Smooth muscle cell (in vitro differentiated cells): Measurements from ENCODE around the gene WIPF1. TPM values are rescaled to one million over a fixed set of nuclear protein-coding genes. Genes with fewer than 3 reads are reported as not detected.

ENCODE experiments used
- DNase-seq: peaks from one replicate; lab custom pipeline; 2025; ENCODE audit not compliant: unreplicated experiment; lab: John Stamatoyannopoulos, UW
- H2AFZ ChIP-seq: fragments of 200-600 bp; sonication (generic); 2 replicates; pipeline ENCODE4 v1.6.0; 2016; ENCODE audit warnings: antibody characterized with exemption, low read depth, mild to moderate bottlenecking
- H3F3A ChIP-seq: fragments of 200-600 bp; sonication (generic); 2 replicates; pipeline ENCODE4 v1.6.0; 2017; ENCODE audit warnings: antibody characterized with exemption, low read depth
- H3K27ac ChIP-seq: fragments of 200-600 bp; sonication (generic); 2 replicates; pipeline ENCODE4 v1.5.1; 2016; ENCODE audit warnings: low read depth, mild to moderate bottlenecking
- H3K27me3 ChIP-seq: fragments of 200-600 bp; sonication (generic); 2 replicates; pipeline ENCODE4 v1.6.1; 2016; ENCODE audit warnings: low read depth, mild to moderate bottlenecking
- H3K36me3 ChIP-seq: fragments of 200-600 bp; sonication (generic); 2 replicates; pipeline ENCODE4 v1.5.1; 2016; ENCODE audit warnings: low read depth
- H3K4me1 ChIP-seq: fragments of 200-600 bp; sonication (generic); 2 replicates; pipeline ENCODE4 v1.5.1; 2016; ENCODE audit warnings: low read depth
- H3K4me2 ChIP-seq: fragments of 200-600 bp; sonication (generic); 2 replicates; pipeline ENCODE4 v1.6.0; 2016; ENCODE audit warnings: mild to moderate bottlenecking
- H3K4me3 ChIP-seq: fragments of 200-600 bp; sonication (generic); 2 replicates; pipeline ENCODE4 v1.5.1; 2016; ENCODE audit warnings: mild to moderate bottlenecking
- H3K79me2 ChIP-seq: fragments of 200-600 bp; sonication (generic); 2 replicates; pipeline ENCODE4 v1.6.0; 2016; ENCODE audit warnings: low read depth, mild to moderate bottlenecking
- H3K9ac ChIP-seq: fragments of 200-600 bp; sonication (generic); 2 replicates; pipeline ENCODE4 v1.6.0; 2016; ENCODE audit warnings: low read depth
- H3K9me3 ChIP-seq: fragments of 200-600 bp; sonication (generic); replicated peaks from 2 replicates; pipeline ENCODE4 v1.5.1; 2016; ENCODE audit warnings: low read depth
- H4K20me1 ChIP-seq: fragments of 200-600 bp; sonication (generic); 2 replicates; pipeline ENCODE4 v1.6.0; 2016; ENCODE audit warnings: low read depth
- WGBS: methylation state at CpG from one replicate; pipeline ENCODE4 v1.1.7; 2016; ENCODE audit warnings: low lambda C conversion rate; 5-methylcytosine and 5-hydroxymethylcytosine counted together
- polyA plus RNA-seq: library from polyadenylated mRNA; unstranded; fragments of >200 nt; fragmentation: Nextera tagmentation; extraction: Ambion mirVana; gene quantifications from 2 replicates; pipeline ENCODE4 v1.2.1, GENCODE V29; 2016
- small RNA-seq: library from RNA; depleted of rRNA; stranded (forward); fragments of <200 nt; gene quantifications from one replicate; pipeline ENCODE3, GENCODE V24; 2014
- total RNA-seq: library from RNA; depleted of rRNA; stranded (reverse); fragments of >200 nt; gene quantifications from 2 replicates; pipeline ENCODE4 v1.2.3, GENCODE V29; 2014
- TF ChIP-seq, protein P1 (sequence below): fragments of 200-600 bp; sonication (generic); IDR thresholded peaks from 2 replicates; pipeline ENCODE4 v1.5.1; 2017; ENCODE audit warnings: borderline replicate concordance, mild to moderate bottlenecking, antibody characterized with exemption; ENCODE audit not compliant: insufficient read depth, poor library complexity, severe bottlenecking

The WIPF1 gene
- total and polyA plus RNA-seq, 2 experiments from 2014 or later: 27.3 to 35.5 TPM

DNA sequence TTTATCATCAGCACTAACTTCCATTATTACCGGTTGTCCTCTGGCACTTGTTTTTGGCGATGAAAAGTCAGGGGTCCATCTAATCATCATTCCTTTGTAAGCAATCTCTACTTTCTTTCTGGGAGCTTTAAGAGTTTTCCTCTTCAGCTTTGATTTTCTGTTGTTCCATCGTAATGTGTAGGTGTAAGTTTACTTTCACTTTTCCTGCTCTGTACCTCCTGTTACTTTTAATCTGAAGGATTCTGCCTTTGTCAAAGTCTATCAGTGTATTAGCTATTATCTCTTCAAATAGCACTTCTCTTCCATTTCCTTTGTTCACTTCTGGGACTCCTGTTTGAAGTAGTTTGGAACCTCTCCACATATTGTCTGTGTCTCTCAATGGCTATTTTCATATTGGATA, 85.3 kb downstream of the WIPF1 start:
- Histone ChIP-seq H4K20me1 (no peaks in the 10 kb centered on the region), H3K27me3 (no peaks in the 10 kb centered on the region), H3K9me3 (peaks cover 3% of the 10 kb centered on the region), H3K79me2 (no peaks in the 10 kb centered on the region), H3K36me3 (no peaks in the 10 kb centered on the region), H3K27ac (no peak overlapping the region), H2AFZ (no peak overlapping the region), H3F3A (no peaks in the 10 kb centered on the region), H3K4me3 (no peak overlapping the region), H3K9ac (no peak overlapping the region), H3K4me1 (no peaks in the 10 kb centered on the region), H3K4me2 (no peak overlapping the region)
- 96% methylated on average over 3 of the region's 3 CpGs for WGBS
- TF ChIP-seq, protein P1, sequence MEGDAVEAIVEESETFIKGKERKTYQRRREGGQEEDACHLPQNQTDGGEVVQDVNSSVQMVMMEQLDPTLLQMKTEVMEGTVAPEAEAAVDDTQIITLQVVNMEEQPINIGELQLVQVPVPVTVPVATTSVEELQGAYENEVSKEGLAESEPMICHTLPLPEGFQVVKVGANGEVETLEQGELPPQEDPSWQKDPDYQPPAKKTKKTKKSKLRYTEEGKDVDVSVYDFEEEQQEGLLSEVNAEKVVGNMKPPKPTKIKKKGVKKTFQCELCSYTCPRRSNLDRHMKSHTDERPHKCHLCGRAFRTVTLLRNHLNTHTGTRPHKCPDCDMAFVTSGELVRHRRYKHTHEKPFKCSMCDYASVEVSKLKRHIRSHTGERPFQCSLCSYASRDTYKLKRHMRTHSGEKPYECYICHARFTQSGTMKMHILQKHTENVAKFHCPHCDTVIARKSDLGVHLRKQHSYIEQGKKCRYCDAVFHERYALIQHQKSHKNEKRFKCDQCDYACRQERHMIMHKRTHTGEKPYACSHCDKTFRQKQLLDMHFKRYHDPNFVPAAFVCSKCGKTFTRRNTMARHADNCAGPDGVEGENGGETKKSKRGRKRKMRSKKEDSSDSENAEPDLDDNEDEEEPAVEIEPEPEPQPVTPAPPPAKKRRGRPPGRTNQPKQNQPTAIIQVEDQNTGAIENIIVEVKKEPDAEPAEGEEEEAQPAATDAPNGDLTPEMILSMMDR: no peak
- no peak for DNase-seq

DNA sequence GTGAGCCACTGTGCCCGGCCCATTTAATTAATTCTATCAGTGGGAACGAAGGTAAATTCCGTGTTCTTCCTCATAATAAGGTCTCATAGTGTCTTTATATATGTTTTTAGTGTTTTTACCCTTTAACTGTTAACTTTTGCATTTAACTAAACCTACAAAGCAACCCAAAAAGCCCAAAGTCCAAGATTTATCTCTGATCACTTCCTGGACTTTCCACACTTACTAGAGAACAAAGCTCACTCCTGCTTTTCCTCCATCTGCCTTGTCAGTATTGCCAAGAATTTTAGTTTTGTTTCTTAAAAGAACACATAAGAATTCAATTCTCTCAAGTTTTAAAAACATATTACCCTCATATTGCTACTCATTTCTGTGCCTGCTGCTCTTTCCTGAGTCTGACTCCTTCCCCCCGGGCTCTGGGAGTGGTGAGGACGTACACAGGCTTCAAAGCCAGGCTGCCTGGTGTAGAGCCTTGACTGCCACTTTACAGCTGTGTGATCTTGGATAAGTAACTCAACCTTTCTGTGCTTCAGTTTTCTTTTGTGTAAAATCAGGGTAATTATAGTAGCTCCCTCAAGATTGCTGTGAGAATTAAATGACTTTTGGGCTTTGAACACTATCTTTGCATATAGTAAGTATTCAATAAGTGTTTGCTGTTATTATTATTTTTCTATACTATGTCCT, 85.9 kb downstream of the WIPF1 start:
- TF ChIP-seq, protein P1: no peak
- H3K36me3 ChIP-seq: no peaks in the 10 kb centered on the region
- DNase-seq: no peak
- H3K9ac ChIP-seq: no peak overlapping the region
- H4K20me1 ChIP-seq: no peaks in the 10 kb centered on the region
- peaks cover 3% of the 10 kb centered on the region for H3K9me3 ChIP-seq
- no peak overlapping the region for H3K27ac ChIP-seq
- no peaks in the 10 kb centered on the region for H3K79me2 ChIP-seq
- H3K4me2 ChIP-seq: no peak overlapping the region
- no peak overlapping the region for H2AFZ ChIP-seq
- H3F3A ChIP-seq: no peaks in the 10 kb centered on the region
- no peak overlapping the region for H3K4me3 ChIP-seq
- H3K4me1 ChIP-seq: no peaks in the 10 kb centered on the region
- 55% methylated on average over 5 of the region's 5 CpGs for WGBS
- no peaks in the 10 kb centered on the region for H3K27me3 ChIP-seq

DNA sequence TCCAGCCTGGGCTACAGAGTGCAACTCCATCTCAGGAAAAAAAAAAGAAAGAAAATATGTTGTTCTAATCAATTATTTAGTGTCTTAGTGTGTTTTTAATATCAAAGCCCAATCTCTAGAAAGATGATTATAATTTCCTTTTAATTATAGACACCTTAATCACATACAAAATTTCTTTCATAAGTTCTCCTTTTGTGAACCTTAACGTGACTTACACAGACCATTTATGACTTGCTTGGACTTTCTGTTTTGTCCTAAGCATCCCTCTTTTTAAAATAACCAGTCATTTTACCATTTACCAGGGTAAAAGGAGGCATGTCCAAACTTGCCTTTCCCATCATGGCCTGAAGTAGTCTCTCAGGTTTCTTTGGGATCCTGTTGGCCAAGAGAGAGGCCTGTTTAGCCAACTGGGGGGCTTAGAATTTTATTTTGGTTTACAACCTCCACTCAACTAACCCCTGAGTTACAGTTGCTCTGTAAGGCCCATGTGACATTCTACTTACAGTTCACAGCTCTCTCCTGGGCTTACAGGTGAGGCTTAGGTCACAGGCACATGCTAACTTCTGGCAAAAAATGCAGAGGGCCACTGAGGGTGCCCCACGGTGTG, 86.9 kb downstream of the WIPF1 start:
- no peaks in the 10 kb centered on the region for H3K36me3 ChIP-seq
- 32% methylated on average over 2 of the region's 2 CpGs for WGBS
- H3K4me1 ChIP-seq: no peaks in the 10 kb centered on the region
- no peaks in the 10 kb centered on the region for H3F3A ChIP-seq
- H3K27ac ChIP-seq: no peak overlapping the region
- TF ChIP-seq, protein P1: no peak
- H3K27me3 ChIP-seq: no peaks in the 10 kb centered on the region
- peaks cover 3% of the 10 kb centered on the region for H3K9me3 ChIP-seq
- DNase-seq: no peak
- H3K4me3 ChIP-seq: no peak overlapping the region
- no peaks in the 10 kb centered on the region for H3K79me2 ChIP-seq
- H4K20me1 ChIP-seq: no peaks in the 10 kb centered on the region
- H2AFZ ChIP-seq: no peak overlapping the region
- no peak overlapping the region for H3K4me2 ChIP-seq
- H3K9ac ChIP-seq: no peak overlapping the region

Small RNA genes lying within 50 kb of the gene (small RNA-seq; reads per million reads assigned to genes)
- not detected for gene RNU6-5P

Other genes with a start within 250 kb of the WIPF1 start
- 27.2 and 27.8 TPM in 2 replicates for gene SCRN3, start 202.1 kb downstream of the WIPF1 start, total RNA-seq
- 9.8 and 19.1 TPM in 2 replicates for gene SCRN3, start 202.1 kb downstream of the WIPF1 start, polyA plus RNA-seq
- 10.4 and 10.5 TPM in 2 replicates for gene GPR155, start 110.8 kb downstream of the WIPF1 start, total RNA-seq
- 3.3 and 6.9 TPM in 2 replicates for gene GPR155, start 110.8 kb downstream of the WIPF1 start, polyA plus RNA-seq
- gene CHRNA1, start 166.7 kb upstream of the WIPF1 start, total RNA-seq: 1.0 and 1.3 TPM in 2 replicates
- 1.2 and 3.1 TPM in 2 replicates for gene CHRNA1, start 166.7 kb upstream of the WIPF1 start, polyA plus RNA-seq